ENCODE measurements around the gene DDC.

Gene DDC

GRCh38 chr7:50415844-50416364 lies 149.3 kb downstream of the DDC start:
- TF ChIP-seq POLR2A (IDR thresholded peaks at IDR 0.05; ENCODE audit: low read length) (no peak), GATA1 (IDR thresholded peaks at IDR 0.05; ENCODE audit: low read depth, low read length) (no peak)
- no peak for DNase-seq

GRCh38 chr7:50413561-50413960 lies 151.6 kb downstream of the DDC start:
- TF ChIP-seq POLR2A (IDR thresholded peaks at IDR 0.05; ENCODE audit: low read length) (no peak), GATA1 (IDR thresholded peaks at IDR 0.05; ENCODE audit: low read depth, low read length) (no peak)
- no peak for DNase-seq

GRCh38 chr7:50412973-50413372 lies 152.2 kb downstream of the DDC start:
- TF ChIP-seq POLR2A (IDR thresholded peaks at IDR 0.05; ENCODE audit: low read length): no peak
- TF ChIP-seq GATA1 (IDR thresholded peaks at IDR 0.05; ENCODE audit: low read depth, low read length): no peak
- DNase-seq: no peak

- no peak for DNase-seq
- no peak for TF ChIP-seq GATA1 (IDR thresholded peaks at IDR 0.05; ENCODE audit: low read depth, low read length)
- no peak for TF ChIP-seq POLR2A (IDR thresholded peaks at IDR 0.05; ENCODE audit: low read length)
Observed at GRCh38 chr7:50411332-50411731, 153.9 kb downstream of the DDC start.

GRCh38 chr7:50409856-50410745 lies 155.1 kb downstream of the DDC start:
- no peak for DNase-seq
- TF ChIP-seq GATA1 (IDR thresholded peaks at IDR 0.05; ENCODE audit: low read depth, low read length) (no peak), POLR2A (IDR thresholded peaks at IDR 0.05; ENCODE audit: low read length) (no peak)
